ENCODE data around the gene THY1.
"Not testable (repeated sequence)": the region's sequence is repeated elsewhere in the genome, so short reads cannot be mapped to it uniquely, and the experiment has no call there.

The THY1 gene

DNA sequence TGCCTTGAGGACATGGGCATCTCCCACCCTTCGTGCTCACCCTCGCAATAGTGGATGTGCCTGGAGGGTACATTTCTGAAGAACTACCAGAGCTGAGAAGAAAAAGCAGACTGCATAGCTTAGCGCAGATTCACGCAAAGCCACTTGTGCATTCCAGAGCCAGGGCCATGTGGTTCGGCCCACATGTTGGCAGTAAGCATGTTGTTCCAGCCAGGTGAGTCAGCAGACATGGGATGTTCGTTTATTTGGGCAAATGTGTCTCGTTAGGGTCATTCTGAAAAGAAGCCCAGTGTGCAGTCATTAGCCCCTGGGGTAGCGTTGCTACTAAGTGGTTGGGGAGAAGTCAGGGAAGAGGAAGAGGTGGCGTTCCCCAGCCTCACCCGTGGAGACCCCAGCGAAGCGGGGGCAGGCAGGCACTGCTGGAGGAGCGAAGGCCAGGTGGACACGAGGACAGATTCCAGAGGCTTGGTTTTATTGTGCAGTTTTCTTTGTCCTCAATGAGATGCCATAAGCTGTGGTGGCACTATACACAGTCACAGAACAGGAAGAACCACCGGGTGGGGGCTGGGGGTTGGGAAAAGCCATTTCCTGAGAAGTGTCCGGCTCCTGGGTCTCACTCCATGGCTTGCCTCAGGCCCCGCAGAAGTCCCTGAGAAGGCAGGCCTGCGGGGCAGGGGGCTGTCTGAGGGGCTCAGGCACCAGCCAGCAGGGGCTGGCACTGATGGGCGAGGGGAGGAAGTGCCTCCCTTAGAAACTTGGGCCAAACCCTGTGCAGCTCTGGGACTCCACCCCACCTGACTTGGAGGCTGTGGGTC, 5.0 kb downstream of the THY1 start:
- FAIRE-seq (peak; percentile 80), DNase-seq (ENCODE audit: insufficient read length, low spot score) (peak; percentile 63)
- TF ChIP-seq POLR2A (IDR thresholded peaks at IDR 0.05; ENCODE audit: low read depth, low read length), result no peak

DNA sequence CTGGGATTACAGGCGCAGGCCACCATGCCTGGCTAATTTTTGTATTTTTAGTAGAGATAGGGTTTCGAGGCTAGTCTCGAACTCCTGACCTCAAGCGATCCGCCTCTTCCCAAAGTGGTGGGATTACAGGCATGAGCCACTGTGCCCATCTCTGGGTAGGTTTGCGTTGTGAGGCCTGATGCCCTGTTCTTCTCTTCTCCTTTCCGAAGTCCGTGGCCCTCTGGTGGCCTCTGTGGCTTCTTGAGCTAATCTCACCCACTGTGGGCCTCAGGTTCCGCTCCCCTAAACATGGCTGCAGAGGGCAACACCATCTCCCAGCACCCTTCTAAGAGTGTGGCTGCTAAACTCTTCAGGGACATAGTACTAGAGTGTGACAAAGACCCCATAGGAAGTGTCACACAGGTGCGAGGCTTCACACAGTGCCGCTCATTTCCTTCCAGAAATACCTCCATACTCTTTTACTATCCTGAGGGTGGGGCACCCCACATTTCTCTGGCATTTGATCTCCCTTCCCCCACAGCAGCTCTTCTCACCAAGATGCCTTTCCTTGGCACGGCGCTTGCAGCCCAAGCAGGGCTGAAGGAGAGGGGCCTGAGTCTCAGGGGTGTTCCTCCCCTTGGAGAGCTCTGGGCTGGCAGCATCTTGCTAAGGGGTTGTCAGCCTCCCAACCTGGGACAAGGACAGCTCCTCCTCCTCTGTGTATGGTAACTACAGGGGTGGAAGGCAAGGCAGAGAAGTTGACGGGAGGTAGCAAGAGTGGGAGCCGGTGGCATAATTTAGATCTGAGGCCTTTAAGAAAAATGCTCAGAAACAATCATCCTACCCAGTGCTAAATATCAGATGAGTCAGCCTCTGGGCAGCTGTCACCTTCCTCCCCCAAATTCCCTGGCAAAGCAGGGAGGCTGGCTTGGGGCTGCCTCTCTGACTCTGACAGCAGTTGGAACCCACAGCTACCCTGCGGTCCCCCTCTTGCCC, 6.1 kb downstream of the THY1 start:
- DNase-seq (ENCODE audit: insufficient read length, low spot score), result peak; percentile 52

DNA sequence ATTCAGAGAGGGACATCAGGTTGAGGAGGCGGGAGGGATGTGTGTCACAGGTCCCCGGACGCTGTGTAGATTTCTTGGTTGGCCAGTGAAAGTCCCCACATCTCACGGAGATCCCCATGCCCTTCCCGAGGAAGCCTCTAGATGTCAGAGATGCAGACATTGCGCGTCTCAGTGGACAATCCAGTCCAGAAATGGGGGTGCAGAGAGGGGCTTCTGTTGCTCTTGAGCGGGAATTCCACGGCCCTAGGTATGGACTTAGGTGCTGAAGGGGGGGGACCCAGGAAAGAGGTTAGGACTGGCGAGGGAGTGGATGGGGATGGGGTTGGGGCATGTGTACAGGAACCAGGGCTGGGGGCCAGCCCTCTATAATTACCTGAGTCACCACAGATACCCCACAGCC, 7.0 kb downstream of the THY1 start:
- TF ChIP-seq POLR2A (IDR thresholded peaks at IDR 0.05; ENCODE audit: low read depth, low read length), result no peak
- no peak for DNase-seq (ENCODE audit: insufficient read length, low spot score)
- no peak for FAIRE-seq

More for the DNA sequence above, 6.1 kb downstream of the THY1 start:
- no peak for FAIRE-seq
- TF ChIP-seq POLR2A (IDR thresholded peaks at IDR 0.05; ENCODE audit: low read depth, low read length), result 0 out of 2 replicates have a peak, but pooled peaks have one; percentile 4

DNA sequence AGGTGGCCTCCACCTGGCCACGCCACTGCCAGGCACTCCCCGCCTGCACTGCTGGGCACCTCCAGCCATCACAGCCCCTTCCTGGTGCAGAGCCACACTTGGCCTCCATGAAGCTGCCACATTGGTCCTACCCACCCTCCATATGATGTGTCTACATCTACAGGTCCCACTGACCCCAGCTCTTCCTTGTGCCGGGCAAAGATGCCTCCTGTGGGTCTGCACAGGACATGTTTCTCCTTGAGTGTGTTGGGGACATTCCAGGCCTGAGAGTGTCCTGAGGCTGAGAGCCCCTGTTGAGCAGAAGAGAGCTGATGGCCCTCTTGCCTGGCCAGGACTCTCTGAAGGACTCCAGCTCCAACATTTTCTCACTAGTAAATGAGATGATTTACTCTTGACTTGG, 7.5 kb downstream of the THY1 start:
- TF ChIP-seq POLR2A (IDR thresholded peaks at IDR 0.05; ENCODE audit: low read depth, low read length), result no peak
- no peak for DNase-seq (ENCODE audit: insufficient read length, low spot score)
- no peak for FAIRE-seq

DNA sequence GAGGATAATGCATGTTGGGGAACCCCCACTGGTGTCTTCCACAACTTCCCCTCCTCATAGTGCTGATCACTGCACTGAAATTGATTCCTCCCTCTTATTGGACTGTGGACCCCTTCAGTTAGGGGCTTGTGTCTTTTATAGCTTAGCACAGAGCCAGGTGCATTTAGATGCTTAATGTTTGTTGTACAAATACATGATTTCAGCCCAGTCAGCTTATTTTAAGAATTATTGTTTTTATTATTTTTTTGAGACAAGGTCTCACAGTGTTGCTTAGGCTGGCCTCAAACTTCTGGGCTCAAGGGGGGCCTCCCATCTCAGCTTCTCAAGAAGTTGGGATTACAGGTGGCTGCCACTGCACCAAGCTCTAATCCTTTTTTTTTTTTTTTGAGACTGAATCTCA, 8.2 kb downstream of the THY1 start:
- TF ChIP-seq POLR2A (IDR thresholded peaks at IDR 0.05; ENCODE audit: low read depth, low read length), result no peak
- FAIRE-seq (no peak), DNase-seq (ENCODE audit: insufficient read length, low spot score) (no peak)

DNA sequence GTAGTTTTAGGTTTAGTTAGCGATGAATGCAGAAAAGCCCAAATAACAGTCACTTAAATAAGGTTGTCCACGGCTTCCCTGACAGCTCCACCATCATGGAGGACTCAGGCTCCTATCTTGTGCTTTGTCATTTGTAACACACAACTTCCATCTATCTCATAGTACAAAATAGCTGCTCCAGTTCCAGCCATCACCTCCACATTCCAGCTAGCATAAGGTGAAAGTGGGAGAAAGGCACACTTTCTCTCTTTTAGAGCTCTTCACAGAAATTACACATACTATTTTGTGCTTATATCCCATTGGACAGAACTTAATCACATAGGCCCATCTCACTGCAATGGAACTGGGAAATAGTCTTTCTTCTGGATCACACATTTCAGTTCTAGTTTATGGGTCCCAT, 8.7 kb downstream of the THY1 start:
- no peak for TF ChIP-seq POLR2A (IDR thresholded peaks at IDR 0.05; ENCODE audit: low read depth, low read length)
- FAIRE-seq (no peak), DNase-seq (ENCODE audit: insufficient read length, low spot score) (no peak)

DNA sequence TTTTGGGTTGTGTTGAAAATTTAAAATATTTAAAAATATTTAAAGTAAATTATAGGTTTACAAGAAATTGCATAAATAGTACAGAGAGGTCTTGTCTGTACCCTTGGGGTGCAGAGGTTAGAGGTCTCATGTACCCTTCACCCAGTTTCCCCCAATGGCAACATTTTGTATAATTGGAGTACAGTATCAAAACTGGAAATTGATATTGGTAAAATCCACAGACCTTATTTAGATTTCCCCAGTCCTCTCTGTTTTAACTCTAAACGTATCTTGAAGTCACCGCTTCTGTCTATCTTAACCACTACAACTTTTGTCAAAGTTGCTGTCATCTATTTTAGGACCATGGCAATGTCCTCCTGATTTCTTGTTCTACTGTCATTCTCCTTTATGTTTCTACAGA, 10.9 kb downstream of the THY1 start:
- no peak for FAIRE-seq
- DNase-seq (ENCODE audit: insufficient read length, low spot score), result no peak
- TF ChIP-seq POLR2A (IDR thresholded peaks at IDR 0.05; ENCODE audit: low read depth, low read length), result no peak

DNA sequence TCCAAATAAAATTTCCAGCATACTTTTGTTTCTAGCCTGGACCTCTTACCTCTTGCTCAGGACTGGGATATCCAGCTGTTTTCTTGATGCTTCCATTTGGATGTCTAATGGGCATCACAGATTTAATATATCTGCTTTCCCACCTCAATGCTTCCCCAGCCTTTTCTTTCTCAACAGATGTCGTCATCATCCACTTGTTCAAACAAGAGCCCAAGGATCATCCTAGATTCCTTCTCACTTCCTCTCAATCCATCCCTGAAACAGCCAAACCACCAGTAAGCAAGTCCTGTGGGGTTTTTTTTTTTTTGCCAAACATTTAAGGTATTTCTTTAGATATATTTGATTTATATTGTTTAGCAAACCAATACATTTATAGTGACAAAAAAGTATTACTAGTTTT, 12.5 kb downstream of the THY1 start:
- no peak for DNase-seq (ENCODE audit: insufficient read length, low spot score)
- FAIRE-seq, result no peak
- TF ChIP-seq POLR2A (IDR thresholded peaks at IDR 0.05; ENCODE audit: low read depth, low read length), result no peak

DNA sequence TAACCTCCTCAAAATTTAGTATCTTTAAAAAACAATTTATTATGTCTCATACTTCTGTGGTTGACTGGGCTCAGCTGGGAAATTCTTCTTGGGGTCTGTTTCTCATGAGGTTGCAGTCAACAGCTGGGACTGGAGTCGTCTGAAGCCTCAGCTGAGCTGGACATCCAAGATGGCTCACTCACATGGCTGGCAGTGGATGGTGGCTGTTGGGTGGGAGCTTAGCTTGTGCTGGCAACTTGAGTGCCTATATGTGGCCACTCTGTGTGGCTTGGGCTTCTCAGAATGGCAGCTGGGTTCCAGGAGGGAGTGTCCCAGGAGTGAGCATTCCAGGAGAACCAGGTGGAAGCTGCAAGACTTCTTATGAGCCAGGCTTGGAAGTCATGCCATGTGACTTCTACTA, 13.2 kb downstream of the THY1 start:
- DNase-seq (ENCODE audit: insufficient read length, low spot score) (no peak), FAIRE-seq (no peak)
- no peak for TF ChIP-seq POLR2A (IDR thresholded peaks at IDR 0.05; ENCODE audit: low read depth, low read length)

DNA sequence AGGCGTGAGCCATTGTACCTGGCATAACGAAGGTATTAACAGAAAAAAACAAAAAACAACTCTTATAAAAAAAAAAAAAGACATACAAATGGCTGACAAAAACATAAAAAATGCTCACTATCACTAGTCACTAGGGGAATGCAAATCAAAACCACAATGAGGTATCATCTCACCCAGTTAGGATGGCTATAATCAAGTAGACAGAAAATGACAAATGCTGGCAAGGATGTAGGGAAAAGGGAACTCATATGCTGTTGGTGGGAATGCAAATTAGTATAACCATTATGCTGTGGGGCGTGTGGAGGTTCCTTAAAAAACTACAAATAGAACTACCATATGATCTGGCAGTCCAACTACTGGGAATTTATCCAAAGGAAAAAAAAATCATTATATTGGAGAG, 17.0 kb downstream of the THY1 start:
- TF ChIP-seq POLR2A (IDR thresholded peaks at IDR 0.05; ENCODE audit: low read depth, low read length), result no peak
- FAIRE-seq, result no peak
- no peak for DNase-seq (ENCODE audit: insufficient read length, low spot score)

DNA sequence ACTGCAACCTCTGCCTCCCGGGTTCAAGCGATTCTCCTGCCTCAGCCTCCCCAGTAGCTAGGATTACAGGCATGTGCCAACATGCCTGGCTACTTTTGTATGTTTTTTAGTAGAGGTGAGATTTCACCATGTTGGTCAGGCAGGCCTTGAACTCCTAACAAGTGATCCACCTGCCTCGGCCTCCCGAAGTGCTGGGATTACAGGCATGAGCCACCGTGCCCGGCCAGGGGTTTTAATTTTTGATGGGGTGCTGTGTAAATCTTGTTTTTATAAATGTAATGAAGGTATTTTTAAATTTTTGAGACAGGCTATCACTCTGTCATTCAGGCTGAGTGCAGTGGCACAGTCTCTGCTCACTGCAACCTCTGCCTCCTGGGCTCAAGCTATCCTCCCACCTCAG, 17.5 kb downstream of the THY1 start:
- FAIRE-seq; DNase-seq (ENCODE audit: insufficient read length, low spot score): not testable (repeated sequence)

DNA sequence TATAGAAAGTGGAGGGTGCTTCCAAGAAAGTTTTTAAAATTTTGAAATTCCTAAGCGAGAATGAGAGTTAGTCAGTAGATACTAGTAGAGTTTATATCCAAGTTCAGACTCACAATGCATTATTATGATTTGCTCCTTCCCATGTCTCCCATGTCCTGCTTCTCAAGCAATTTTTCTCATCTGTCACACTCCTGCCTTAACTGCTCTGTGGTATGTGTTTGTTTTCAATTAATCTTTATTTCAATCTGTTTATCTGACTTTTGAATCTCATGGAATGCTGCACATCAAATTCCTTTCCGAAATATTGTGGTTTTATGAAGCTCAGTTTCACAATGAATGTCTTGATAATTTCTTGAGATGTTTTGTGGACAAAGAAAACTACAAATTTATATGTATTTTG, 18.1 kb downstream of the THY1 start:
- TF ChIP-seq POLR2A (IDR thresholded peaks at IDR 0.05; ENCODE audit: low read depth, low read length), result no peak
- FAIRE-seq, result no peak
- DNase-seq (ENCODE audit: insufficient read length, low spot score), result no peak

DNA sequence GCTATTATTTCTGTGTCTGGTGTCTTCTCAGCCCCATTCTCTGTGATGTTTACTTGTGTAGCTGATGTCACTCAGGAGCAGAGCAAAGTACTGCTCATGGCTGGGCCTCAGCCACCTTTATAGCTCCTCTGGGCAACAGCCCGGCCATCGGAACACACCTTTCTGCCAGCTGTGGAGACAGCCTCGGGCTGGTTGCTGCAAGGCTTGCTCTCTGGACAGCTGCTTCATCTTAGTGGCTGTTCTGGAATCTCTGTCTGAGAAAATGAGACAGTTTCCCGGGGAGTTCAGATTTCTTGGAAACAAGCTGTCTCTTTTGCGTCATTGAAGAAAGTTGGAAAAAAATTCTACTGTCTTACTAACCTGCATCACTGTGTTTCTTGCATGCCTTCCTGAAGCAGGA, 20.0 kb downstream of the THY1 start:
- no peak for FAIRE-seq
- no peak for TF ChIP-seq POLR2A (IDR thresholded peaks at IDR 0.05; ENCODE audit: low read depth, low read length)
- DNase-seq (ENCODE audit: insufficient read length, low spot score), result no peak

DNA sequence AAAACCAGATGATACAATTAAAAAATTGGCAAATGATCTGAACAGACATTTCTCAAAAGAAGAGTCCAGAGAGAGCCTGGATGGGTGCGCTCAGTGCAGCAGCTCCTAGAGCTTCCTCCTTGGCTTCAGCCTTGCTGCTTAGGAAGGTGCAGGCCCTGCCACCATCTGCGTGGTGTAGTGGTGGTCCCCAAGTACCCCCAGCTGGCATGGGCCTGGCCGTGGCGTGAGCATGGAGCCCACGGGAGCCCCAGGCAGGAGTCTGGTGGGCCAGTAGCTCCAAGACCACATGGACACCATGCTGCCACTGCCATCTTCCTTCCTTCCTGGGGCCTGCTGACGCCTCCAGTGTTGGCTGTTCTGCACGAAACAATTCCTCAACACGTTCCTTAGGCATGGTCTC, 20.5 kb downstream of the THY1 start:
- no peak for DNase-seq (ENCODE audit: insufficient read length, low spot score)
- no peak for FAIRE-seq
- no peak for TF ChIP-seq POLR2A (IDR thresholded peaks at IDR 0.05; ENCODE audit: low read depth, low read length)

Measured in H54 (cell line).